GM23248 (cell line): Measurements from ENCODE around the gene PRKX. TPM values are rescaled to one million over a fixed set of nuclear protein-coding genes. Genes with fewer than 3 reads are reported as not detected.

Experiments
- DNase-seq: peaks from one replicate; pipeline ENCODE4 v3.0.0-alpha.2; 2015
- H2AFZ ChIP-seq: fragments of 200-600 bp; sonication (generic); 2 replicates; pipeline ENCODE4 v1.6.1; 2016; ENCODE audit warnings: antibody characterized with exemption
- H3F3A ChIP-seq: fragments of 200-600 bp; sonication (generic); 2 replicates; pipeline ENCODE4 v1.6.1; 2016; ENCODE audit warnings: mild to moderate bottlenecking, antibody characterized with exemption, mixed run types; ENCODE audit not compliant: insufficient read depth
- H3K27ac ChIP-seq: fragments of 200-600 bp; sonication (generic); 2 replicates; pipeline ENCODE4 v1.5.1; 2016; ENCODE audit warnings: mild to moderate bottlenecking
- H3K27me3 ChIP-seq: fragments of 200-600 bp; sonication (generic); replicated peaks from 2 replicates; pipeline ENCODE4 v1.6.1; 2016; ENCODE audit warnings: mild to moderate bottlenecking; ENCODE audit not compliant: insufficient read depth
- H3K36me3 ChIP-seq: fragments of 200-600 bp; sonication (generic); 2 replicates; pipeline ENCODE4 v1.6.1; 2016; ENCODE audit warnings: low read depth, mild to moderate bottlenecking
- H3K4me1 ChIP-seq: fragments of 200-600 bp; sonication (generic); 2 replicates; pipeline ENCODE4 v1.6.1; 2016; ENCODE audit warnings: mild to moderate bottlenecking; ENCODE audit not compliant: insufficient read depth
- H3K4me2 ChIP-seq: fragments of 200-600 bp; sonication (generic); one replicate; pipeline ENCODE4 v1.6.1; 2016; ENCODE audit warnings: mild to moderate bottlenecking; ENCODE audit not compliant: unreplicated experiment
- H3K4me3 ChIP-seq: fragments of 200-600 bp; sonication (generic); 2 replicates; pipeline ENCODE4 v1.5.1; 2016; ENCODE audit warnings: mild to moderate bottlenecking
- H3K79me2 ChIP-seq: fragments of 200-600 bp; sonication (generic); 2 replicates; pipeline ENCODE4 v1.6.1; 2016; ENCODE audit warnings: mild to moderate bottlenecking; ENCODE audit not compliant: insufficient read depth
- H3K9ac ChIP-seq: fragments of 200-600 bp; sonication (generic); 2 replicates; pipeline ENCODE4 v1.6.1; 2016; ENCODE audit warnings: mild to moderate bottlenecking
- H3K9me2 ChIP-seq: fragments of 200-600 bp; sonication (generic); 2 replicates; pipeline ENCODE4 v1.6.1; 2016; ENCODE audit warnings: mixed run types, mild to moderate bottlenecking, moderate library complexity; ENCODE audit not compliant: insufficient read depth
- H3K9me3 ChIP-seq: fragments of 200-600 bp; sonication (generic); one replicate; pipeline ENCODE4 v1.6.1; 2017; ENCODE audit warnings: low read depth
- H4K20me1 ChIP-seq: fragments of 200-600 bp; sonication (generic); 2 replicates; pipeline ENCODE4 v1.6.0; 2016; ENCODE audit not compliant: insufficient read depth
- EZH2 ChIP-seq: fragments of 200-600 bp; sonication (generic); IDR thresholded peaks from 2 replicates; pipeline ENCODE4 v1.6.1; 2018; ENCODE audit warnings: antibody characterized with exemption, mild to moderate bottlenecking; ENCODE audit not compliant: insufficient read depth, poor library complexity, severe bottlenecking
- EZH2phosphoT487 ChIP-seq: fragments of 200-600 bp; sonication (generic); IDR thresholded peaks from 2 replicates; pipeline ENCODE4 v1.6.1; 2018; ENCODE audit warnings: antibody characterized with exemption, moderate library complexity, mild to moderate bottlenecking, low read depth; ENCODE audit not compliant: insufficient read depth
- WGBS, 2 experiments: methylation state at CpG; one replicate each; pipeline ENCODE4 v1.1.6; 2015 to 2017; ENCODE audit warnings: low lambda C conversion rate in 2 of 2, low coverage in 1 of 2; ENCODE audit errors: missing lambda C conversion rate in 2 of 2; 5-methylcytosine and 5-hydroxymethylcytosine counted together
- in situ Hi-C: fragments of 300-500 bp; cut with MboI; formaldehyde crosslinking; loops from 2 replicates; pipeline ENCODE4 v1.15.0; 2020
- polyA plus RNA-seq: library from polyadenylated mRNA; unstranded; fragments of >200 nt; fragmentation: Nextera tagmentation; extraction: Ambion mirVana; gene quantifications from 2 replicates; pipeline ENCODE4 v1.2.1, GENCODE V29; 2016
- total RNA-seq: library from RNA; depleted of rRNA; stranded (reverse); fragments of >200 nt; shearing (Covaris generic); gene quantifications from 2 replicates; pipeline ENCODE4 v1.2.3, GENCODE V29; 2014

Gene PRKX
- total and polyA plus RNA-seq, 2 experiments from 2014 or later = 1.2 to 10.6 TPM

- no peaks in the 10 kb centered on the region for H3K79me2 ChIP-seq
- in situ Hi-C loops = no loop called here
- H3K9me3 ChIP-seq = no peaks in the 10 kb centered on the region
- no peaks in the 10 kb centered on the region for H3K4me1 ChIP-seq
- H3K27me3 ChIP-seq = no peaks in the 10 kb centered on the region
- WGBS, 2 experiments = 71 to 74% methylated on average over 8 of the region's 8 CpGs
- no peaks in the 10 kb centered on the region for H3K9me2 ChIP-seq
- no peak overlapping the region for H2AFZ ChIP-seq
- H3K36me3 ChIP-seq = no peaks in the 10 kb centered on the region
- H3K4me2 ChIP-seq = no peak overlapping the region
- H3K27ac ChIP-seq = no peak overlapping the region
- no peaks in the 10 kb centered on the region for H4K20me1 ChIP-seq
- DNase-seq = no peak
- no peak overlapping the region for H3K4me3 ChIP-seq
- H3F3A ChIP-seq = no peaks in the 10 kb centered on the region
- no peak overlapping the region for H3K9ac ChIP-seq
- TF ChIP-seq EZH2phosphoT487 (no peak), EZH2 (no peak)
These were observed 124.0 kb downstream of the PRKX start for GRCh38 chrX:3589474-3589873.

GRCh38 chrX:3585719-3586118, 127.7 kb downstream of the PRKX start:
- no peaks in the 10 kb centered on the region for H3K27me3 ChIP-seq
- no peaks in the 10 kb centered on the region for H3K9me3 ChIP-seq
- TF ChIP-seq EZH2phosphoT487 = no peak
- no peak for TF ChIP-seq EZH2
- no peak overlapping the region for H3K4me2 ChIP-seq
- WGBS, 2 experiments = 6 to 9% methylated on average over 3 of the region's 3 CpGs
- H3K27ac ChIP-seq = no peak overlapping the region
- no peaks in the 10 kb centered on the region for H3K4me1 ChIP-seq
- H3K9ac ChIP-seq = no peak overlapping the region
- in situ Hi-C loops = no loop called here
- H3F3A ChIP-seq = no peaks in the 10 kb centered on the region
- no peak overlapping the region for H3K4me3 ChIP-seq
- no peaks in the 10 kb centered on the region for H4K20me1 ChIP-seq
- H2AFZ ChIP-seq = no peak overlapping the region
- DNase-seq = peak; percentile 17
- H3K9me2 ChIP-seq = no peaks in the 10 kb centered on the region
- no peaks in the 10 kb centered on the region for H3K79me2 ChIP-seq
- H3K36me3 ChIP-seq = no peaks in the 10 kb centered on the region

DNA sequence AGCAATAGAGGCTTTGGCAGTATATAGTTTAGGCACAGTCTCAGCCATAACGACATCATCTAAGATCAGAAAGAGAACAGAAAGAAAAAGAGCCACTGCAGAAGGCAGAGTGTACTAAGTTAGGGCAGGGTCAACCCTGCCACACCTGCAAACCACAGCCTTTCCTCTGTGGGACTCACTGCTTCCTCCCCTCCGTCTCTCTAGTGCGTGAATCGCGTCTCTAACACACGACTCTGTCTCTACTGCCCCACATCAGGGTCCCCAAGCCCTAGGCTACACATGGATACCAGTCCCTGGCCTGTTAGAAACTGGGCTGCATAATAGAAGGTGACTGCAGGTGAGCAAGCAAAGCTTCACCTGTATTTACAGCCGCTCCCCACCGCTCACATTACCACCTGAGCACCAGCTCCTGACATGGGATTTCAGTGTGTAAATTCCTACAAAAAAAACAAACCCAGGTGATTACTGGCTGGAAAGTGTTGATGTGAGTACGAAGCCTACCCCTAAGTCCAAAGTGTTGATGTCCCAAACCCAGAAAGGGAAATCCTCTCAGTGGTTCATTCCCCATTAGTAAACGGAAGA, 128.9 kb downstream of the PRKX start:
- 84 to 86% methylated on average over 10 of the region's 10 CpGs for WGBS, 2 experiments
- Histone ChIP-seq H3F3A (no peaks in the 10 kb centered on the region), H3K27ac (no peak overlapping the region), H3K27me3 (no peaks in the 10 kb centered on the region), H3K9me2 (no peaks in the 10 kb centered on the region), H3K9ac (no peak overlapping the region), H3K4me3 (no peak overlapping the region), H3K36me3 (no peaks in the 10 kb centered on the region), H3K4me2 (no peak overlapping the region), H3K79me2 (no peaks in the 10 kb centered on the region), H3K4me1 (no peaks in the 10 kb centered on the region), H4K20me1 (no peaks in the 10 kb centered on the region), H3K9me3 (no peaks in the 10 kb centered on the region), H2AFZ (no peak overlapping the region)
- DNase-seq = no peak
- no peak for TF ChIP-seq EZH2
- TF ChIP-seq EZH2phosphoT487 = no peak
- in situ Hi-C loops = no loop called here

DNA sequence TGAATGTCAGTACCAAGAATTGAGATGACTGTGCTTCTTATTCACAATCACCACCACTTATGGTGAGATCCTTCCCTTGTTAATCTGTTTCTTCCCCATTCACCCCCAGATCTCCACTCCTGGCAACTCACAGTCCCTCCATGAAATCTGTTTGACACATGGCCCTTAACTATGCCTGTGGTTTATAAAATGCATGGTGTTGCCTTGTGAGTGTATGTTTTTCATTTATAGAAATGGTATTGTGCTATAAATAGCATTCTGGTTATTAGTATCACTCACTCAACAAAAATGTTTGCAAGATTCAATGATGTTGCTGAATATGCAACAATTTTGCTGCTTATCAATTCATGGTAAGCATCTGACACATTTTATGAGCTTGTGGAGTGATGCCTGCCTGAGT, 131.0 kb downstream of the PRKX start:
- Histone ChIP-seq H3K4me3 (no peak overlapping the region), H3K9ac (no peak overlapping the region), H3K27me3 (no peaks in the 10 kb centered on the region), H3K4me1 (no peaks in the 10 kb centered on the region), H3K4me2 (no peak overlapping the region), H3K79me2 (no peaks in the 10 kb centered on the region), H2AFZ (no peak overlapping the region), H3K9me2 (no peaks in the 10 kb centered on the region), H3K9me3 (no peaks in the 10 kb centered on the region), H3K27ac (no peak overlapping the region), H4K20me1 (no peaks in the 10 kb centered on the region), H3K36me3 (no peaks in the 10 kb centered on the region), H3F3A (no peaks in the 10 kb centered on the region)
- no peak for DNase-seq
- in situ Hi-C loops = no loop called here
- TF ChIP-seq EZH2 (no peak), EZH2phosphoT487 (no peak)

DNA sequence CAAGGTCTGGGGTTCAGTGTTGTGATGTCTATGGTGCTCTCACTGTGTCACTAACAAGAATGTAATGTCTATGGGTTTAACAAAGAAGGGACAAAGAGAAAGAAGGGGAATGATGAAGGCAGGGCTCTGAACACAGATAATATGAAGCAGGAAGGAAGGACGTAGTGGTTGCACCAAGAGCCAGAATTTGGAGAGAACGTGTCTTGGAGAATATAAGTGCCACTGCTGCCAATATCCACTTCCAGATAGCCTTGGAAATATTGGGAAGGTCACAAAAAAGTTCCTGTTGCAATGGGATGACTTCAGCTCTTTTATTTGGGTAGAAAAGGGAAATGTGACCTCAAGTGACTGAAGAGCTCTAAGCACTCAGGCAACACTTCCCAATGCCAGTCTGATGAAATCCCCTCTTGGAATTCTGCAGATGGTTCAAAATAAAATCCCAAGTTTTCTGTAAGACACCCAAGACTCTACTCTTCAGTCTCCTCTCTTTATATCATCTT, 131.8 kb downstream of the PRKX start:
- no peak overlapping the region for H3K4me3 ChIP-seq
- H2AFZ ChIP-seq = no peak overlapping the region
- TF ChIP-seq EZH2 (no peak), EZH2phosphoT487 (no peak)
- H3F3A ChIP-seq = no peaks in the 10 kb centered on the region
- H3K79me2 ChIP-seq = no peaks in the 10 kb centered on the region
- no peak for DNase-seq
- no peaks in the 10 kb centered on the region for H3K36me3 ChIP-seq
- H4K20me1 ChIP-seq = no peaks in the 10 kb centered on the region
- in situ Hi-C loops = no loop called here
- no peaks in the 10 kb centered on the region for H3K9me2 ChIP-seq
- no peak overlapping the region for H3K4me2 ChIP-seq
- H3K9me3 ChIP-seq = no peaks in the 10 kb centered on the region
- WGBS, 2 experiments = 55 to 59% methylated on average over 2 of the region's 2 CpGs
- no peaks in the 10 kb centered on the region for H3K27me3 ChIP-seq
- no peak overlapping the region for H3K9ac ChIP-seq
- H3K27ac ChIP-seq = no peak overlapping the region
- peaks cover 3% of the 10 kb centered on the region; the same call in 1 of the 2 replicates for H3K4me1 ChIP-seq
